Measurements from ENCODE around the gene MICAL3. TPM values are rescaled to one million over a fixed set of nuclear protein-coding genes. Genes with fewer than 3 reads are reported as not detected.
"Not testable (repeated sequence)": the region's sequence is repeated elsewhere in the genome, so short reads cannot be mapped to it uniquely, and the experiment has no call there.

MICAL3 gene
- total RNA-seq, 1 donor from 2014 or later = 41.0 TPM

DNA sequence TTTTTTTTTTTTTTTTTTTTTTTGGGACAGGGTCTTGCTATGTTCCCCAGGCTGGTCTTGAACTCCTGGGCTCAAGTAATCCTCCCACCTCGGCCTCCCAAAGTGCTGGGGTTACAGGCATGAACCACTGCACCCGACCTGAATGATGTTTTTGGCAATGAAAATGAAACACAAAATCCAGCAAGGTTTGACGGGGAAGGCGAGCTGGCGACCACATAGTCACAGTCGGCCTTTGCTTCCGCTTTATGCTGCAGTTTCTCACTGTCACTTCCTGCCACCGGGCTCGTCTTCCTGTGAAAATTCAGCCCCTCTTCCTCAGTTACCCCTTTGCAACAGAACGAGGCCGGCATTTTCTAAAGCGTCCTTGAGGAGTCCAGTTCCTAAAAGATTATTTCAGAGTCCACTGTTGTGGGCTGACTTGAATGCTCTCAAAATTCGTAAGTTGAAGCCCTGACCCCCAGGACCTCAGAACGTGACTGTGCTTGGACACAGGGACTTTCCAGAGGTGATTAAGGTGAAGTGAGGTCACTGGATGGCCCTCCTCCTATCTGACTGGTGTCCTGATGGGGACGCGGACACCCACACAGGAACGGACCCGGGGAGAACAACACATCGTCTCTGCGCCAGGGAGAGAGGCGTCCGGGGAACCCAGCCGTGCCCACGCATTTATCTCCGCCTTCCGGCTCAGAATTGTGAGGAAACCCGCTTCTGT lies 247.2 kb downstream of the MICAL3 start:
- DNase-seq = no peak

DNA sequence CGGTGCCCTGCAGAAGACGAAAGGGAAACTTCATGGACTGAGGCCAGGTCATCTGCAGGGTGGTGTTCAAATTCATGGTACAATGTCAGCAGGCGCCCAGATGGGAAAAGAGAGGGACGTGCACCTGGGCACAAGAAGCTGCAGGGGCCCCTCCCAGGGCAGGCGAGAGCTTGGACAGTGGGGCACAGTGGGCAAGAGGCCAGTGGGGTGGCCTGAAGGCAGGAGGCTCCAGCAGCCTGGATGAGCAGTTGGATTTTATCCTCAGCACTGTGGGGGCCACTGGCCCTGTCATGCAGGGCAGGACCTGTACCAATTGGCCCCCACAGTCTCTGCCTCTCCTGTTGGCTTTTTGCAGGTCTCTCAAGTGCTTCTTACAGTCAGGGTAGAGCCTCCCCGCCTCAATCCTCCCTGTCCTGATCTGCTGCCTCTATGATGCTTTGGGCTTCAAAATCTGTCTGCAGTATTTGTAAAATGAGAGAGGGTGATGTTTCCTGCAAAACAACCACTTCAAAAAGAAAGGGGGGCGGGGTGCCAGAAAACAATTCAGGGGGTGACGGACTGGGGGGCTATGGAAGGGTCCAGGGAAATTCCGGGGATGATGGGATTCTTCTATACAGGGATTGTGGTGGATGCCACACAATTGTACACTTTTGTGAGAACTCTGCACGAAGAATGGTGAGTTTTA lies 248.4 kb downstream of the MICAL3 start:
- no peak for DNase-seq

DNA sequence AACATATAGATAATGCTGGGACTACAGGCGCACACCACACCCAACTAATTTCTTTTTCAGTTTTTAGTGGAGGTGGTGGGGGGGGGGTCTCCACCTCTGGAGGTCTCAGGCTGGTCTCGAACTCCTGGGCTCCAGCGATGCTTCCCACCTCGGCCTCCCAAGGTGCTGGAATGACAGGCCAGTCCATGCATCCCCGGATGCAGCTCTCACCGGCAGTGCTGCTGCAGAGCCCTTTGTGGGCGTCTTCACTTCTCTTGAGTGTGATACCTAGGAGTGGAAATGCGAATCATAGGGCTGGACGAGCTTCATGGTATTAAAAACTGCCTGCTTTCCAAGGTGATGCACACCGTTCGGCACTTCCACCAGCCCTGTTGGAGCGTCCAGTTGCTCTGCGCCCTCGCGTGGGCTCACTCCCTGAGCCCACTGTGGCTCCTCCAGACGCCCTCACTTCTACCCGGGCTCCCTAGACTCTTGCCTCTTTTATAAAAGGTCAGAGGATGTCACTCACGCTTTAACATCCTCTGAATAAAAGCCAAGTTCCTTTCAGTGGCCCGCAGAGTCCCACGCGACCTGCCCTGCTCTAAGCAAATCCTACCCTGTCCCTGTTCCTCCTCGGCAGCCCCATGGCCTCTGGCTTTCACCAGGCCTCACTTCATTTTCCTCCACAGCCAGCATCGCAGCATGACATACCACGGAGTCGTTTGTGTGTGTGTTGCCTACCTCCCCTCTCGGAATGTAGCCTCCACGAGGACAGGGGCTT lies 249.3 kb downstream of the MICAL3 start:
- DNase-seq = no peak

DNA sequence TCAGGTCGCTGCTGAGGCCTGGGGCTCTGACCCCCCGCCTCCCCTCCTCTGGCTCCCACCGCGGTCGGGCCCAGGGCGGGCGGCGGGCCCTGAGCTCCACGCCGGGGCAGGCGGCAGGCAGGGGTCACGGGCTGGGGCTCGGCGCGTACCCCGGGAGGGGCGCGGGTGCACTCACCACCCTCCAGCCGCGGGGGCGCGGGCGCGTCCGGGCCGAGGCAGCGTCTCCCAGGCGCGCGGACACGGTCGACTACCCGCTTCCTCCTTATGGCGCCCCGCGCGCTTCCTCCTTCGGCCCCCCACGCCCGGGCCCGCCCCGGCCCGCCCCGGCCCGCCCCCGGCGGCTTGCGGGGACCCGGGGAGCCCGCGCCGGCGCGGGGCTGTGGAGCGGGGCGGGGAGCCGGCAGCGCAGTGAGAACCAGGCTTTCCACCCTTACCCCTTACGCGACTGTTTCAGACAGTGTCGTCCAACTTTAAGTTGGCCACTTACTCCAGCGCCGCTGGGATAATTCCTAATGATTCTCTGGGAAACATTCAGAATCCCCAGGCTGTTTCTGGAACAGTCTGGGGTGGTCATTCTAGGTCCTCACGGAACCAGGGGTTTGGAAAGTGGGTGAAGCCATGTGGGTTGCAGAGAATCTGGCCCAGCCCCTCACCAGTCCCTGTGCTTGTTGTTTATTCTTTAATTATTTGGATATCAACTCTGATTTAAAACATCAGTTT lies 250.0 kb downstream of the MICAL3 start, which contains the start of gene BID:
Gene BID, minus strand, starts transcription at position 264 of the 720 bp plus-strand sequence. CDS start 24,353 bp downstream, outside the sequence.
- DNase-seq = peak; percentile 46

DNA sequence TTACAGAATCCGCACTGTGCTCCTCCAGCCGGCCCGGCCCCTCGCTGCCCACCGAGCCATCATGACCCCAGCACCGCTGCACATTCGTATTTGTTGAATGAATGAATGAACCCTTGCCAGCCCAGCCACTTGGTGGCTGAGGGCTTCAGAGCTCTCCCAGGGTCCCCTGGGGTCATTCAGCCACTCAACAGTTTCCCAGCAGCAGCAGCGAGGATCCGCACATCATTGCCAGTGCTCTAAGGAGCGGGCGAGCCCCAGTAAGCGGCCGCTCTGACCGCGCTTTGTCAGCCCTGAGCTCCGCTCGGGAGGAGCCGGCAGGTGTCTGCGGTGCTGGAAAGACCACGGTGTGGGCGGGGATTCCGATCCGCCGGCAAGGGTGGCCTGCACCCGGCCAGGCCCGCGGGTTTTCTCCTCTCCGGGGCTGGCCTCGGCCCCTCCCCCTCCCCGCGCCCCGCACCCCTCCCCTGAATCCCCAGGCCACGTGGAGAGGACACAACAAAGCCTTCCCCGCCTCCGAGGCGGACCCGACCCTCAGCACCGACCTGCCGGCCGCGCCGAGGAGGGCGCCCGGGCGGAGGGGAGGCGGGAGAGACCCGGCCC lies 250.7 kb downstream of the MICAL3 start:
- peak; percentile 49 for DNase-seq

DNA sequence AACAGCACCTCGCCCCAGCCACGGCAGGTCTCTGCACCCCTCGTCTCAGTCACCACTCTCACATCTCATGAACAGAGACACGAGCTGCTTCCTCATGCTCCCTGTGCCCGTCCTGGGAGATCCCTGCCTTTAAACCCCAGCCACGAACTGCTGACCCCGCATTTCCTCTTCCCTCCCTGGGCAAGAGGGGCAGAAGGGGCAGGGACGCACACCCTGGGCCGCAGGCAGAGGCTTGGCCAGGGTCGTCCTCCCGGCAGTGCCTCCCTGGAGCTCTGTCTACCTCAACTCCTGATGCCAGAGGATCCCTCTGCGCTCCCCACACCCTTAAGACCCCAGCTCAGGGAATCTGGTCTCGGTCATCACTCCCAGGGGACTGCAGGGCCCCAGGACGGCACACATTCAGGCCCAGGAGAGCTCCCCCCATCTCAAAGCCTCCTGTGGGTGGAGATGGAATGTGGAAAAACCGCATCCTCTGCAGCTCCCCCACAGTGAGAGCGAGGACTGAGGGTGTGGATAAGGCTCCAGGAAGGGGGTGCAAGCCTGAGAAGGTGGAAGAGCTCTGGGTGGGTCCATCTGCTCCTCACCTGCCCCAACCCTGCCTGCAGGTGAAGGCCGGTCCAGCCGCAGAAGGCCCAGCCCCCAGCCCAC lies 251.3 kb downstream of the MICAL3 start:
- peak; percentile 41 for DNase-seq

DNA sequence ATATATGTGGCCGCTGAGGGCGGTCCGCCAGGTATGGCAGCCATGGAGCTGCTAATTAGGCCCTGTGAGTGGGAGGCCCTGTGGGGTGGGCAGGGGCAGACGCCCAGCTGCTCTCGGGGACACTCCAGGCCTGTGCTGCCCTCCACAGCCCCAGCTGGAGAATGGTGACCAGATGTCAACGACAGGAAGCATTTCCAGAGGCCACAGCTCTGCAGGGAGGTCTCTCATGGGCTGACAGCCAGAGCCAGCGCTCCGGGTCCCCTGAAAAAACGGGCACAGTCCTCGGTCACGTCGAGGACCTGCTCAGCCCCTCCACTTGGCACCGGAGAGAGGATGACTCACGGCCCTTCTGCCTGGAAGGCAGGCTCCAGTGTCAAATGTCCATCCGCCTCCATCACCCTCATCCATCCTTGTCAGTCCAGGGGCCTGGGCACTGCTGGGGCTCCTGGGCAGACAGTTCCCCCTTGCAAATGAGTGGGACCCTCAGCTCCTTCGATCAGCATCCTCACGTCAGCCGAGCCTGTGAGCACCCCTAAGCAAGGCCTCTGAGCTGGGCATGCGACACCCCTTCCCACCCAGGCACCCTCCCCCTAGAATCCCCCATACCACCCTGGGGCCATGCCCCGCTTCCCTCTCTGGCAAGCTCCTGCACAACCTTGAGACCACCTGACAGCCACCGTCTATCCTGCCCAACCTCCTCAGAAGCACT lies 252.0 kb downstream of the MICAL3 start:
- peak; percentile 61 for DNase-seq

DNA sequence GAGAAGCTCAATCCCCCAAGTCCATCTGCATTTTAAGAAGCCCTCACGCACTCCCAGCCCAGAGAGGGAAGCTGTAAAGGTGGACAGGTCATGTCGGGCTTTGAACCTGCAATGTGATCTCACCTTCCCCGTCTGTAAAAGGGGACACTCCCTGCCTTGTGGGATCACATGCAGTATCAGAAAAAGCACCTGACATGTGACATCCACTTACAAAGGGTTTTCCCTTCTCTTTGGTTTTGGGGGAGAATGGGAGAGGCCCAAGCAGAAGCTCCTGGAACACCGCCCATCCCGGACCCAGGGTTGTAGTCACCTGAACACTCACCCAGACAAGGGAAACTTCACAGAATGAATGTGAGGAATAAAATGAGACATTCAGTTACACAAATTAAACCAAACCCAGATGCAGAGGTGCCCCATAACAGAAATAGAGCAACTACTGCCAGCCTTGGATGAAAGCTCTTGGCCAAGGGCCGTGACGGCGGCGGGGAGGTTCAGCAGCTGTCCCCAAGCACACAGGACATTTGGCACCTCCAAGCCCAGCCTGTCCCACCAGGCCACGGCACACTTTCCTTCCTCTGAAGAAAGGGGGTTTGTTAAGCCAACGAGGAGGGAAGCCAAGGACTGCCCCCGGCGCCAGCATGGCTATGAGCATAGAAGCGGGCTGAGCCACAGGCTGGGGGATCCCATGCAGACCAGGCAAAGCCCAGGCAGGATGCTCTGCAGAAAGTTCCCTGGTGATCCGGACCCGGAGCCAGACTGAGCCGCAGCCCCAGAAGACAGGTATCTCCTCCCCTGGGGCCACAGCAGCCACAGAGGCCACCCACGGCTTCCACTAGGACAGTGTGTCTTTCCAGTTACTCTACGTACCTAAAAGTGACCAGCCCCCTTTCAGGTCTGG lies 253.9 kb downstream of the MICAL3 start:
- peak; percentile 80 for DNase-seq

DNA sequence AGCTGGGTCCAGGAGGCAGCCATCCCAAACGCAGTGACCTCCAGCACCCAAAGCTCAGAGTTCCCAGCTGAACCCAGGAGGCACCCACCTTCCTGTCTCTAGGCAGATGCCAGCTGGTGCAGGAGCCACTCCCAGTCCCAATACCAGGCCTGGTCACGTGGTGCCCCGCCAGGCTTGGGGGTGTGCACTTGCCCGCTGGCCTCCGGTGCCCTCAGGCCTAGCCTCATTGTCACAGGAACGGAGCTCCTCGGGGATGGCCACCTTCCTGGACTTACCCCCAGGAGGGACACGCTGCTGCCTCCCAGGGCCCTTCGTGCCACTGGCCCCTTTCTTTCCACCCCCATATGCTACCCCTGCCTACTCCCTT lies 254.7 kb downstream of the MICAL3 start:
- DNase-seq = no peak

DNA sequence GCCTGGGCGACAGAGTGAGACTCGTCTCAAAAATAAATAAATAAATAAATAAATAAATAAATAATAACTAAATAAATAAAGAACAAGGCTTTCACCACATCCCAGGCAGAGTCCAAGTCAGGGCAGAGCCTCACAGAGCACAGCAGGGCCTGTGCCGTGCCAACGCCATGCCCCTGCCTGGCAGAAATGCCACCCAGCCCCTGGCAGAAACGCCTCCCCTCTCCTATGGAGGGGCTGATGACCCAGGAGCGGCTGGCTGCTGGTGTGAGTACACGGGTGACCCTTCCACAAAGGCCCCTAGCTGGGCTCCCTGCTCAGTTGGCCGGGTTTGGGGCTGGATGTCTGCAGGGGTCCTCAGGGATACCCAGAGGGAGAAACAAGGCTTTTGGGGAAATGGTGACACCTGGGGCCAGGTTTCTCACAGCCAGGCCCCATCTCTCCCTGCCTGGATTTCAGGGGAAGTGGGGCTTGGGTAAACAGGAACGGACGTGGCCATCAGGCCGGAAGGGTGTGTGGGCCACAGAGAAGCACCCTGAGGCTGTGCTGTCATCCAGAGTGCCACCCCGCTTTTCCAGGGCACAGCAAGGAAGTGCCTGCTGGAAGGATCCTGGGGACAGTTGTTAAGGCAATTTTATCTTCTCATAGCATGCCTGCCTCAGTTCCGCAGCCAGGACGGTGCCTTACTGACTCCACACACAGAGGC lies 255.2 kb downstream of the MICAL3 start:
- DNase-seq = no peak

DNA sequence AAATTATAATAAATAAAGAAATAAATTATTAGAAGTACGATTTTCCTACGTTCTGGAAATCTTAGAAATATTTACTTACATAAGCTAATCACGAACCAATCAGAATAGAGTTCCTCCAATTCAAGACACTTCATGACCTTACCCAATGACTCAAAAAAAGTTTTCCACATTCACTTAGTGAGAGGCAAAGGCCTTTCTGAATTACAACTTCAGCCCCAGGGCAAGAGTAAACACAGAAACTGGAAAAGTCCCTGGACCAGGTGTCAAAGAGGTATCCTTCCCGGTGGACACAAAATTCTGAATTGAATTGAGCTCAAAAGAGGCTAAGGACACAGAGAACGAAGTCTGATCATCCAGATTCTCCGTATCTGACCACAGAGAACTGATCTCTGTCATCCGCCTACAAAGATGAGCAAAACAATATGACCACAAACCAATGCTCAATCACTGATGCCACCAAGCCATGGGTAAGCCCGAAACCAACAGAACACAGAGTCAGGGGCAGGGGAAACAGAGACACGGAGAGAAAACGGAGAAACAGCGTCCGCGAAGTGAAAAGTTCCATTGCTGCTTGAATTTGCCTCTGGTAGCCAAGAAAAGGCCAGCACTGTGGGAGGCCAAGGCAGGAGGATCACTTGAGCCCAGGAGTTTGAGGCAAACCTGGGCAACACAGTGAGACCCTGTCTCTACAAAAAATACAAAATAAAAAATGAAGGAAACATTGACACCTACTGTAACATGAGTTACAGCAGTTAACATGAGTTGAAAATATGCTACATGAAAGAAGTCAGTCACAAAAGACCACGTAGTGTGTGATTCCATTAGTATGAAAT lies 256.9 kb downstream of the MICAL3 start:
- no peak for DNase-seq

DNA sequence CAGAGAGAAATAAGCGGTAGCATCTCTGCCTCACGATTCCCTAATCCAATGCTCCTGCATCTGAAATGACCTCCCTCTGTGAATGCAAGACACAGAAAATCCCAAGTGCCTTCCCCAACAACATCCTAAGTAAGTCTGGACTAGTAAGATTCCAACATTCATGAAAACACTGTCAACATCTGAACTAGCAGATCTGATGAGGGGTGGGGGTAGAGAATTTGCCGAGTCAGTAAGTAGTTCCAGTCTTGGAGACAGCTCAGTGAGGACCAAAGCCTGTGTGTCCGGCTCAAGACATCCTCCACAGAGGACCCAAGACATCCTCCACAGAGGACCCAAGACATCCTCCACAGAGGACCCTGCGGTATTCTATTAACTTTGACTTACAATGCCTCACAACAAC lies 259.5 kb downstream of the MICAL3 start:
- DNase-seq = not testable (repeated sequence)

DNA sequence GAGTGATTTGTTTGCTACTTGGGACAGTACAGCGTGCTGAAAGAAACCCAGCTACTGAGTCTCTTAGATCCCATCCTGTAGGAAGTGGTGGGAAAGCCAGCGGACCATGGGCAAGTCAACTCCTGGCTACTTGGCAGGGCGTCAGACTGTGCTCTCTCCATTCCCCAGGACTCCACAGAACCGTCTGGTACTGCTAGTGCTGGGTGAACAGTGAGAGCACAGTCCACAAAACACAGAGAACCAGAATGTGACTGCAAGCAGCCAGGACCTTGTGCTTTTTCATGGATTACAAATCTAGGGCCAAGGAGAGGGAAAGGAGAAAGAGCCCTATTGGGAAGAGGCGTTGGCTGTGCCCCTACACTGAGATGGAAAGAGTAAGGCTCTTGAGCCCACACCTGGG lies 260.3 kb downstream of the MICAL3 start:
- DNase-seq = no peak

DNA sequence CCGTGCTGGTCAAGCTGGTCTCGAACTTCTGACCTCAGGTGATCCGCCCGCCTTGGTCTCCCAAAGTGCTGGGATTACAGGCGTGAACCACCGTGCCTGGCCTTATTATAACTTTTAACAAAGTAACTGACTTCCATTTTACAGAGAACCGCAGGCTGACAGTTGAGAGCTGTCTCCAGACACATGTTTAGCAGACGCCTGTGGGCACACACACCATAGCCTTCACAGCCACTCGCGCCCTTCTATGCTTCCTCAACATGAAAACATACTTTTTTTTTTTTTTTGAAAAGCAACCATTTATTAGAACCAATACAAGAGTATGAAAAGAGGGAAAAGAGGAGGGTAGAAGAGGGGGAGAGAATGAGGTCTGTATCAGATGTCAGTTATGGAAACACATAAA lies 260.9 kb downstream of the MICAL3 start:
- DNase-seq = not testable (repeated sequence)

DNA sequence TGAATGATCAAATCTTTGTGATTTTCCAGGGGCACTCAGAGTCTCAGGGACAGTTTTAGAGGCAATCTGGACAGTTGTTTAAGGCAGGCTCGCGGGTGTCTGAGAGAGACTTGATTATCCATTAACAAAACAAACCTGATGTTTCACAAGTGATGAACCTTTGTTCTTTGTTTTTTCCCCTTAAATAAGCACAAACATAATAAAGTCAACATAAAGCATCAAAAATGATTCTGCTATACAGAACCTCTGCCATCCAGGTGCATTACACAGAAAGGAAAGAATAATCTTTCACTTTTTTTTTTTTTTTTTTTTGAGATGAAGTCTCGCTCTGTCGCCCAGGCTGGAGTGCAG lies 263.2 kb downstream of the MICAL3 start:
- DNase-seq = no peak

DNA sequence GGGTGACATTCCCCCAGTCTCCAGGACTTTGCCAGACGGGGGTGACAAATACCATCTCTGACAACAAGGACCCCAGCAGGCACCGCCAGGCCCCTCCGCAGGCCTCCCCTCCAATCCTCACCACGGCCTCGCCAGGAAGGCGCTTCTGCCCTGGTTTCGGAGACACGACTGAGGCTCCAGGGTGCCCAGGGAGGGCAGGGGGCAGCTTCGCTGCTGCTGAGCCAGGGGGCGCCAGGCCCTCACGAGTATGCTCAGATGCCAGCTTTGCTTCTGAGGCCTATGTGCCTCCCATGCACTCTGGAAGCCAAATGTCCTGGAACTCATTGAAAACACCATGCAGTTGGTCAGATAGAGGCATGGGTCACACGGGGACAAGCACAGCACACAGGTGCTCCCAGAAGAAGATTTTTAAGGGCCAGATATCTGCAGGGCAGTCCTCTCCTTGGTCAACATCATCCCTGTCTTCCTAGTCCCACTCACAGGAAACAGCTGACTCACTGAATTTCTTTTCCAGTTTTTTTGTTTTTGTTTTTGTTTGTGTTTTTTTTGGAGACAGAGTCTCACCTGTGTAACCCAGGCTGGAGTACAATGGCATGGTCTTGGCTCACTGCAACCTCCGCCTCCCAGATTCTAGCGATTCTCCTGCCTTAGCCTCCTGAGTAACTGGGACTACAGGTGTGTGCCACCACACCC lies 270.0 kb downstream of the MICAL3 start:
- no peak for DNase-seq

DNA sequence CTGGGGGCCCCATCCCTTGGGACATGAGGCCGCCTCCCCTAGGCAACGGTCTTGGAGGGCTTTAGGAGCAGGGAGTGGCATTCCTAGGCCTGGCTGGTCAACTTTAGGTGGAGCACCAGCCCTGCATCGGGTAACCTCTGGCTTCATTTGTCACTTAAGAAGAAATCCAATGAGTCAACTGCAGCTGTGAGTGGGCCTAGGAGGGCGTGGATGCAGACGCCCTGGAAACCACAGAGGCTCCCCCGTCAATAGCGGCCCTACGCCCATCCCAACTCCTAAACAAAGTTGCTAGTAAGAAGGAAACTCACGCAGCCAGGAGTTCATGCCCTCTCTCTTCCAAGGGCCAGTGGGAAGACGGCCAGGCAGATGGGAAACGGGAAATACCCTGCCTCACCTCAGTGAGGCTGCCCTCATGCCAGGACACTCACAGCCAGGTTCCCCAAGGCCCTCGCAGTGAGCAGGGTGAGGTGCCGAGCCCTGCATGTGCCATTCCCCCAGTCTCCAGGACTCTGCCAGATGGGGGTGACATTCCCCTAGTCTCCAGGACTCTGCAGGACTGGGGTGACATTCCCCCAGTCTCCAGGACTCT lies 270.9 kb downstream of the MICAL3 start:
- DNase-seq = no peak

All from tongue (tissue), 2 donors.